Activated CD8-positive, alpha-beta T cell treated with anti-CD3 and anti-CD28 coated beads for 36 hours (primary cell): Measurements from ENCODE around the gene DPH1. TPM values are rescaled to one million over a fixed set of nuclear protein-coding genes. Genes with fewer than 3 reads are reported as not detected.

Experiments
- ATAC-seq: fragments of 200-7000 bp; cut with Tn5 transposase; one replicate; pipeline ENCODE4 v1.10.0; 2021; ENCODE audit warnings: mild to moderate bottlenecking, moderate library complexity
- CTCF ChIA-PET: fragments of 350-600 bp; sonication (Branson Sonifier 250); formaldehyde crosslinking; loops from one replicate; lab custom pipeline; 2021; ENCODE audit warnings: antibody characterized with exemption; lab: Charles Lee
- POLR2A ChIA-PET: fragments of 350-600 bp; sonication (Branson Sonifier 250); formaldehyde crosslinking; loops from one replicate; lab custom pipeline; 2021; ENCODE audit warnings: antibody characterized with exemption; lab: Charles Lee
- DNase-seq: peaks from one replicate; pipeline ENCODE4 v3.0.0-alpha.2; 2020
- H3K27ac Mint-ChIP-seq: one replicate; pipeline ENCODE4 v1.8.0; 2021; ENCODE audit warnings: mild to moderate bottlenecking, mixed read lengths
- H3K27me3 Mint-ChIP-seq: one replicate; pipeline ENCODE4 v1.8.0; 2021; ENCODE audit warnings: mixed read lengths
- H3K36me3 Mint-ChIP-seq: one replicate; pipeline ENCODE4 v1.8.0; 2021; ENCODE audit warnings: low read depth, mixed read lengths
- H3K4me1 Mint-ChIP-seq: one replicate; pipeline ENCODE4 v1.8.0; 2021; ENCODE audit warnings: low read depth, mixed read lengths
- H3K4me3 Mint-ChIP-seq: one replicate; pipeline ENCODE4 v1.8.0; 2021; ENCODE audit warnings: mild to moderate bottlenecking, moderate library complexity, mixed read lengths
- H3K9me3 Mint-ChIP-seq: one replicate; pipeline ENCODE4 v1.8.0; 2021; ENCODE audit warnings: mixed read lengths
- intact Hi-C: fragments of 100-400 bp; cut with micrococcal nuclease; formaldehyde crosslinking; loops from one replicate; pipeline ENCODE4 v1.10.0; 2022
- total RNA-seq, 2 experiments: library from RNA; stranded (reverse); gene quantifications; one replicate each; pipeline ENCODE4 v1.2.3, GENCODE V29; 2021
- TF ChIP-seq, protein P1 (sequence below): fragments of 200-600 bp; IDR thresholded peaks from one replicate; pipeline ENCODE4 v1.8.0; 2022; ENCODE audit warnings: antibody characterized with exemption, mild to moderate bottlenecking

DPH1 gene
- total RNA-seq, 2 experiments from 2014 or later = 27.8 to 32.5 TPM

DNA sequence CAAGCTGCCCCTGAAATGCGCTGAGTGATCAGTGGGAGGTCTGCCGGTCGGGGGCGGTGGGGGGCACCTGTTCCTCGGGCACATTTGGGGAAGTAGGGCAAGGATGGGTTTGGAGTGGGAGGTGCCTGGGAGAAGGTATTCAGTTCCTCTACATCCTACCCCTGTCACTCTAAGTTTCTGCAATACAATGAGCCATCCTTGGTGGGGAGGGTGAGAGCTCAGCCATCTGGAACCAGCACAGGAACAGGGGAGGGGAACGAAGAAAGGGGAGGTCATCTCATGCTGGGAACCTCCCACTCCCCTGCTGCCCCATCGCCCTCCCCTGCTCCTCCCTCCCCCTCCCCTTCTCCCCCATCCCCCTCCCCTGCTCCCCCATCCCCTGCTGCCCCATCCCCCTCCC, 4.2 kb downstream of the DPH1 start:
- Mint-ChIP-seq H3K4me1 (peaks cover 20% of the 10 kb centered on the region), H3K4me3 (no peak overlapping the region), H3K9me3 (no peaks in the 10 kb centered on the region), H3K36me3 (peaks cover 11% of the 10 kb centered on the region), H3K27ac (no peak overlapping the region), H3K27me3 (no peaks in the 10 kb centered on the region)
- TF ChIP-seq, protein P1, sequence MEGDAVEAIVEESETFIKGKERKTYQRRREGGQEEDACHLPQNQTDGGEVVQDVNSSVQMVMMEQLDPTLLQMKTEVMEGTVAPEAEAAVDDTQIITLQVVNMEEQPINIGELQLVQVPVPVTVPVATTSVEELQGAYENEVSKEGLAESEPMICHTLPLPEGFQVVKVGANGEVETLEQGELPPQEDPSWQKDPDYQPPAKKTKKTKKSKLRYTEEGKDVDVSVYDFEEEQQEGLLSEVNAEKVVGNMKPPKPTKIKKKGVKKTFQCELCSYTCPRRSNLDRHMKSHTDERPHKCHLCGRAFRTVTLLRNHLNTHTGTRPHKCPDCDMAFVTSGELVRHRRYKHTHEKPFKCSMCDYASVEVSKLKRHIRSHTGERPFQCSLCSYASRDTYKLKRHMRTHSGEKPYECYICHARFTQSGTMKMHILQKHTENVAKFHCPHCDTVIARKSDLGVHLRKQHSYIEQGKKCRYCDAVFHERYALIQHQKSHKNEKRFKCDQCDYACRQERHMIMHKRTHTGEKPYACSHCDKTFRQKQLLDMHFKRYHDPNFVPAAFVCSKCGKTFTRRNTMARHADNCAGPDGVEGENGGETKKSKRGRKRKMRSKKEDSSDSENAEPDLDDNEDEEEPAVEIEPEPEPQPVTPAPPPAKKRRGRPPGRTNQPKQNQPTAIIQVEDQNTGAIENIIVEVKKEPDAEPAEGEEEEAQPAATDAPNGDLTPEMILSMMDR = no peak
- ChIA-PET CTCF (interaction anchor here (1.0 to 1.3 kb wide), 2 partner anchors 21 to 313 kb away, joined by 3 to 4 read pairs; no protein-coding TSS in a partner anchor), POLR2A (no interaction called here)
- no peak for DNase-seq
- intact Hi-C loops = no loop called here
- no peak for ATAC-seq

DNA sequence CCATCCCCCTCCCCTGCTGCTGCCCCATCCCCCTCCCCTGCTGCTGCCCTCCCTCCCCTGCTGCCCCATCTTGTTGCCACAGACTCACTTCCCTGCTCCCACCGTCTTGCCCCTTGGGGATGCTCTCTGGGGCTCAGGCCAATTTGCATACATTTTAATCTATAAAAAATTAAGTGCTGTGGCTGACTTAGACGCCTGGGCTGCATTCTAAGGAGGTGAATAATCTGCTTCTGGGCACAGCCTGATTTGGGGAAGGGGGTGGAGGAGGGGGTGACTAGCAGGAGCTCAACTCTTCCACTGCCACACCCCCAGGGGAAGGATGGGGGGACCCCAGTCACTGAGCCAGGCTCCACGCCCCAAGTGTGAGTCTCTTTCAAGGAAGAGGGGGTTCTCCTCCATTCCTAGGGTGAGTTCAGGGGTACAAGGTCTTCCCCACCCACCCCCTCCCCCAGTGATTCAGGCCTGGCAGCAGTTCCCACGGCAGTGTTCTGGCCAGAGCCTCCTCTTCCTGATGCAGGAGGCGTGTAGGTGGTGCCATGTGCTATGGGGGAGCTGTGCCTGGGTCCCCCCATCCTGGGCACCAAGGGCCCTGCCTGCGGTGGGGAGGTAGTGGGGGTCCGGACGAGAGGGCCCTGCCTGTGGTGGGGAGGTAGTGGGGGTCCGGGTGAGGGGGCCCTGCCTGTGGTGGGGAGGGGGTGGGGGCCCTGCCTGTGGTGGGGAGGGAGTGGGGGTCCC, 5.0 kb downstream of the DPH1 start:
- H3K9me3 Mint-ChIP-seq = no peaks in the 10 kb centered on the region

GRCh38 chr17:2035541-2036488, 5.9 kb downstream of the DPH1 start:
- ATAC-seq (no peak), DNase-seq (no peak)
- Mint-ChIP-seq H3K4me1 (peaks cover 18% of the 10 kb centered on the region), H3K27me3 (no peaks in the 10 kb centered on the region), H3K27ac (no peak overlapping the region), H3K4me3 (no peak overlapping the region), H3K9me3 (no peaks in the 10 kb centered on the region), H3K36me3 (peaks cover 11% of the 10 kb centered on the region)
- intact Hi-C loops = no loop called here
- TF ChIP-seq, protein P1 = no peak
- CTCF ChIA-PET = no interaction called here
- POLR2A ChIA-PET = no interaction called here

More for the DNA sequence above, 5.0 kb downstream of the DPH1 start:
- intact Hi-C loops = no loop called here
- CTCF ChIA-PET = no interaction called here
- Mint-ChIP-seq H3K4me1 (peaks cover 17% of the 10 kb centered on the region), H3K4me3 (no peak overlapping the region), H3K27me3 (no peaks in the 10 kb centered on the region), H3K36me3 (peaks cover 11% of the 10 kb centered on the region), H3K27ac (no peak overlapping the region)
- no peak for ATAC-seq
- no peak for DNase-seq
- POLR2A ChIA-PET = no interaction called here
- TF ChIP-seq, protein P1 = no peak

- Mint-ChIP-seq H3K4me1 (peaks cover 12% of the 10 kb centered on the region), H3K27me3 (no peaks in the 10 kb centered on the region), H3K36me3 (peaks cover 13% of the 10 kb centered on the region), H3K9me3 (no peaks in the 10 kb centered on the region), H3K4me3 (no peak overlapping the region), H3K27ac (no peak overlapping the region)
- ChIA-PET CTCF (interaction anchor here (1.8 kb wide), 1 partner anchor 17 kb away, joined by 8 read pairs; the partner anchor contains the start of gene HIC1), POLR2A (interaction anchor here (0.6 kb wide), 1 partner anchor 656 kb away, joined by 3 read pairs; no protein-coding TSS in a partner anchor)
- intact Hi-C loops = no loop called here
- DNase-seq (no peak), ATAC-seq (no peak)
- TF ChIP-seq, protein P1 = no peak
These were observed 7.2 kb downstream of the DPH1 start for GRCh38 chr17:2037155-2037554.
